HEK293 (cell line): Measurements from ENCODE around the gene CPN2.

ENCODE experiments used
- CTCF ChIA-PET: fragments of 350-600 bp; formaldehyde crosslinking; extraction: SDS; loops from one replicate; lab custom pipeline; 2021; ENCODE audit warnings: antibody characterized with exemption; lab: Yijun Ruan, JAX
- POLR2A ChIA-PET: fragments of 300-600 bp; formaldehyde crosslinking; extraction: SDS; loops from one replicate; lab custom pipeline; 2020; ENCODE audit warnings: antibody characterized with exemption, inconsistent platforms; lab: Yijun Ruan, JAX
- H3K27ac ChIP-seq: fragments of 200-500 bp; sonication (Bioruptor generic); 2 replicates; pipeline ENCODE4 v1.5.1; 2014; ENCODE audit warnings: low read depth, low read length, control low read depth, inconsistent platforms; ENCODE audit errors: extremely low read depth
- H3K36me3 ChIP-seq, 2 experiments: fragments of 200-500 bp in 1 of 2; sonication (Bioruptor generic) in 1 of 2; 1 replicate in 1 of 2; 2 replicates in 1 of 2; pipeline ENCODE4 v1.5.1; 2014 to 2017; ENCODE audit warnings: inconsistent platforms in 2 of 2, low read length in 2 of 2; ENCODE audit not compliant: control insufficient read depth in 2 of 2, insufficient read depth in 1 of 2
- H3K4me1 ChIP-seq: fragments of 200-500 bp; sonication (Bioruptor generic); 2 replicates; pipeline ENCODE4 v1.5.1; 2014; ENCODE audit warnings: mild to moderate bottlenecking, low read length, inconsistent platforms; ENCODE audit not compliant: control insufficient read depth, insufficient read depth
- H3K4me3 ChIP-seq: 2 replicates; pipeline ENCODE4 v1.5.1; 2011; ENCODE audit warnings: low read depth, mild to moderate bottlenecking, control low read depth, low read length, moderate library complexity
- H3K9me3 ChIP-seq: fragments of 200-500 bp; sonication (Bioruptor generic); 2 replicates; pipeline ENCODE4 v1.5.1; 2014; ENCODE audit warnings: low read depth, low read length, inconsistent platforms; ENCODE audit not compliant: control insufficient read depth, insufficient read depth
- BCL11A ChIP-seq: fragments of 450-650 bp; formaldehyde crosslinking; IDR thresholded peaks from 2 replicates; pipeline ENCODE4 v1.5.1; 2016; ENCODE audit warnings: low read depth, missing biosample characterization, missing genetic modification characterization
- EGR2 ChIP-seq: fragments of 450-650 bp; formaldehyde crosslinking; IDR thresholded peaks from 2 replicates; pipeline ENCODE4 v1.5.1; 2016; ENCODE audit warnings: low read depth, missing biosample characterization, missing genetic modification characterization
- KLF10 ChIP-seq: fragments of 450-650 bp; IDR thresholded peaks from 2 replicates; pipeline ENCODE4 v1.5.1; 2018; ENCODE audit warnings: missing biosample characterization, mild to moderate bottlenecking, missing genetic modification characterization
- PBX3 ChIP-seq: sonication (generic); formaldehyde crosslinking; IDR thresholded peaks from 2 replicates; pipeline ENCODE4 v1.8.1; 2022; ENCODE audit warnings: mild to moderate bottlenecking, moderate library complexity, missing genetic modification reagents
- REST ChIP-seq: fragments of 450-650 bp; formaldehyde crosslinking; IDR thresholded peaks from 2 replicates; pipeline ENCODE4 v1.5.1; 2016; ENCODE audit warnings: missing biosample characterization, missing genetic modification characterization
- SP3 ChIP-seq: fragments of 450-650 bp; formaldehyde crosslinking; IDR thresholded peaks from 2 replicates; pipeline ENCODE4 v1.5.1; 2016; ENCODE audit warnings: missing biosample characterization, missing genetic modification characterization
- YY2 ChIP-seq: fragments of 450-650 bp; formaldehyde crosslinking; IDR thresholded peaks from 2 replicates; pipeline ENCODE4 v1.5.1; 2016; ENCODE audit warnings: missing biosample characterization, missing genetic modification characterization
- ZEB2 ChIP-seq: fragments of 450-650 bp; formaldehyde crosslinking; IDR thresholded peaks from 2 replicates; pipeline ENCODE4 v1.5.1; 2016; ENCODE audit warnings: missing biosample characterization, missing genetic modification characterization
- ZFHX2 ChIP-seq: fragments of 450-650 bp; formaldehyde crosslinking; conservative IDR thresholded peaks from 2 replicates; pipeline ENCODE4 v1.5.1; 2016; ENCODE audit warnings: missing biosample characterization, missing genetic modification characterization
- ZNF202 ChIP-seq: fragments of 450-650 bp; formaldehyde crosslinking; IDR thresholded peaks from 2 replicates; pipeline ENCODE4 v1.5.1; 2016; ENCODE audit warnings: missing biosample characterization, missing genetic modification characterization, borderline replicate concordance
- ZNF324 ChIP-seq: fragments of 450-650 bp; formaldehyde crosslinking; IDR thresholded peaks from 2 replicates; pipeline ENCODE4 v1.5.1; 2016; ENCODE audit warnings: missing biosample characterization, missing genetic modification characterization
- ZNF37A ChIP-seq: fragments of 450-650 bp; IDR thresholded peaks from 2 replicates; pipeline ENCODE4 v1.5.1; 2018; ENCODE audit warnings: missing biosample characterization, missing genetic modification characterization
- ZNF473 ChIP-seq: fragments of 450-650 bp; formaldehyde crosslinking; IDR thresholded peaks from 2 replicates; pipeline ENCODE4 v1.5.1; 2017; ENCODE audit warnings: missing biosample characterization, missing genetic modification characterization
- ZNF548 ChIP-seq: fragments of 450-650 bp; formaldehyde crosslinking; IDR thresholded peaks from 2 replicates; pipeline ENCODE4 v1.5.1; 2016; ENCODE audit warnings: missing biosample characterization, missing genetic modification characterization
- ZNF580 ChIP-seq: fragments of 450-650 bp; formaldehyde crosslinking; IDR thresholded peaks from 2 replicates; pipeline ENCODE4 v1.5.1; 2016; ENCODE audit warnings: missing biosample characterization, missing genetic modification characterization
- ZSCAN16 ChIP-seq: fragments of 450-650 bp; formaldehyde crosslinking; IDR thresholded peaks from 2 replicates; pipeline ENCODE4 v1.5.1; 2016; ENCODE audit warnings: missing biosample characterization, missing genetic modification characterization
- TF ChIP-seq, protein P1 (sequence below): fragments of 450-650 bp; formaldehyde crosslinking; IDR thresholded peaks from 2 replicates; pipeline ENCODE4 v1.5.1; 2016; ENCODE audit warnings: missing biosample characterization, missing genetic modification characterization, borderline replicate concordance
- TF ChIP-seq, protein P2 (sequence below): fragments of 450-650 bp; formaldehyde crosslinking; IDR thresholded peaks from 2 replicates; pipeline ENCODE4 v1.5.1; 2016; ENCODE audit warnings: missing biosample characterization, missing genetic modification characterization, low read depth
- TF ChIP-seq, protein P3 (sequence below): fragments of 450-650 bp; formaldehyde crosslinking; IDR thresholded peaks from 2 replicates; pipeline ENCODE4 v1.5.1; 2016; ENCODE audit warnings: missing biosample characterization, missing genetic modification characterization

Gene CPN2

DNA sequence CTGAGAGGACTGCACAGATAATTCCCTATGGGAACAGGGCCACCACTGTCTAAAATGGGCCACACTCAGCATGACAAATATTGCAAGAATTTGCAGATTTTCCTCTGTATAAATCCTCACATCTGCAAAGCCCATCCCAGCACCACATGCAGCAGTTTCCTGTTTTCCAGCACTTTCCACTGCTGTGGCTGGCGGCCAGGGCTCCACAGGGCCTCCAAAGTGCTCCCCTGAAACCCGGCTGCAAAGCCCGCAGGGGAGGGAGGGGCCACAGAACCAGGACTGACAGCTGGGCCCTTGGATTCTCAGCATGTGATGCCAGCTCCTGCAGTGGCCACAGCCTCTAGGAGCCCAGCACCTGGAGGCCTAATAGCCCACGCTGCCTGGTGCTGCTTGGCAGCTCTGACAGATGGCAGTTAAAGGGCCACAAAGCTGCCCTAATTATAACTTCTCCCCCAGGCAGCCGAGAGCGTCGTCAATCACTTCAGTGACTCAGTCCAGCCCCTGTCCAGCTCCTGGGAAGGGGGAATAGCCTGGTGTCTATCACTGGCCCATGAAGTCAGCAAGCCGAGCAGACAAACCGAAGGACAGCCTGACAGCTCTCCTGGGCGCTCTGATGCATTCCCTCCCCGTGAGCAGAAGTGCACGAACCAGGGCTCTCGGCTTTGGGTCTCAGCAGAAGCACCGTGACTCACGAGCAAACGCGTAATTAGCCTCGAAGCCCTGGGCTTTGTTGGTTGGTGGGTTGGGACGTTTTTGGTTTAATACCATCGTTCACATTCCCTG lies 13.7 kb upstream of the CPN2 start (continued):
- TF ChIP-seq BCL11A (tag by site-specific recombination) = no peak

- no peaks in the 10 kb centered on the region for H3K9me3 ChIP-seq
- CTCF ChIA-PET = interaction anchor here (0.8 kb wide), 1 partner anchor 21 kb away, joined by 3 read pairs; no protein-coding TSS in a partner anchor
- no peaks in the 10 kb centered on the region for H3K36me3 ChIP-seq
- H3K4me3 ChIP-seq = no peak overlapping the region
- H3K27ac ChIP-seq = no peak overlapping the region
- no peaks in the 10 kb centered on the region for H3K4me1 ChIP-seq
- POLR2A ChIA-PET = no interaction called here
- TF ChIP-seq, protein P1, sequence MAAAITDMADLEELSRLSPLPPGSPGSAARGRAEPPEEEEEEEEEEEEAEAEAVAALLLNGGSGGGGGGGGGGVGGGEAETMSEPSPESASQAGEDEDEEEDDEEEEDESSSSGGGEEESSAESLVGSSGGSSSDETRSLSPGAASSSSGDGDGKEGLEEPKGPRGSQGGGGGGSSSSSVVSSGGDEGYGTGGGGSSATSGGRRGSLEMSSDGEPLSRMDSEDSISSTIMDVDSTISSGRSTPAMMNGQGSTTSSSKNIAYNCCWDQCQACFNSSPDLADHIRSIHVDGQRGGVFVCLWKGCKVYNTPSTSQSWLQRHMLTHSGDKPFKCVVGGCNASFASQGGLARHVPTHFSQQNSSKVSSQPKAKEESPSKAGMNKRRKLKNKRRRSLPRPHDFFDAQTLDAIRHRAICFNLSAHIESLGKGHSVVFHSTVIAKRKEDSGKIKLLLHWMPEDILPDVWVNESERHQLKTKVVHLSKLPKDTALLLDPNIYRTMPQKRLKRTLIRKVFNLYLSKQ (tag by site-specific recombination) = no peak
- TF ChIP-seq ZNF580 (tag by site-specific recombination) (no peak), ZNF324 (tag by site-specific recombination) (no peak), ZFHX2 (tag by site-specific recombination) (no peak), ZEB2 (tag by site-specific recombination) (no peak), EGR2 (tag by site-specific recombination) (no peak), ZSCAN16 (tag by site-specific recombination) (no peak), KLF10 (tag by site-specific recombination) (no peak), ZNF548 (tag by site-specific recombination) (no peak), SP3 (tag by site-specific recombination) (no peak), REST (no peak), ZNF202 (tag by site-specific recombination) (no peak)
- TF ChIP-seq, protein P2, sequence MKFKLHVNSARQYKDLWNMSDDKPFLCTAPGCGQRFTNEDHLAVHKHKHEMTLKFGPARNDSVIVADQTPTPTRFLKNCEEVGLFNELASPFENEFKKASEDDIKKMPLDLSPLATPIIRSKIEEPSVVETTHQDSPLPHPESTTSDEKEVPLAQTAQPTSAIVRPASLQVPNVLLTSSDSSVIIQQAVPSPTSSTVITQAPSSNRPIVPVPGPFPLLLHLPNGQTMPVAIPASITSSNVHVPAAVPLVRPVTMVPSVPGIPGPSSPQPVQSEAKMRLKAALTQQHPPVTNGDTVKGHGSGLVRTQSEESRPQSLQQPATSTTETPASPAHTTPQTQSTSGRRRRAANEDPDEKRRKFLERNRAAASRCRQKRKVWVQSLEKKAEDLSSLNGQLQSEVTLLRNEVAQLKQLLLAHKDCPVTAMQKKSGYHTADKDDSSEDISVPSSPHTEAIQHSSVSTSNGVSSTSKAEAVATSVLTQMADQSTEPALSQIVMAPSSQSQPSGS (tag by site-specific recombination) = no peak
Measured at GRCh38 chr3:194364314-194364651, 13.2 kb upstream of the CPN2 start.

DNA sequence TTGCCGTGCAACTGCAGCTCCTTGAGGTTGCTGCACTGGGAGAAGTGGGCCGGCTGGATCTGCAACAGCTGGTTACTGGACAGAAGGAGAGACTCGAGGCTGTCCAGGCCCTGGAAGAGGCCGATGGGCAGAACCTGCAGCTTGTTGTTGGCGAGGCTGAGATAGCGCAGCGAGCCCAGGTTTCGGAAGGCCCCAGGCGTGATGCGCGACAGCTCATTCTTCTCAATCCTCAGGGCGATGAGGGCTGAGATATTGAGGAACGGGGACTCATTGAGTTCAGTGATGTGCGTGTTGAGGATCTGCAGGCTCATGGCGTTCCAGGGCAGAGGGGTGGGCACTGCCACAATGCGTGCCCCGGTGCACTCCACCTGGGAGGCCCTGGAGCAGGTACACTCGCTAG lies 9.4 kb upstream of the CPN2 start:
- H3K4me3 ChIP-seq = no peak overlapping the region
- no peaks in the 10 kb centered on the region for H3K4me1 ChIP-seq
- ChIA-PET POLR2A (no interaction called here), CTCF (interaction anchor here (1.0 kb wide), 1 partner anchor 17 kb away, joined by 3 read pairs; no protein-coding TSS in a partner anchor)
- H3K36me3 ChIP-seq = no peaks in the 10 kb centered on the region
- no peak overlapping the region for H3K27ac ChIP-seq
- no peaks in the 10 kb centered on the region for H3K9me3 ChIP-seq
- TF ChIP-seq YY2 (tag by site-specific recombination) (no peak), PBX3 (CRISPR knock-in tag) (no peak), ZNF324 (tag by site-specific recombination) (no peak), ZNF37A (tag by site-specific recombination) (no peak), ZNF473 (tag by site-specific recombination) (no peak)
- TF ChIP-seq, protein P3, sequence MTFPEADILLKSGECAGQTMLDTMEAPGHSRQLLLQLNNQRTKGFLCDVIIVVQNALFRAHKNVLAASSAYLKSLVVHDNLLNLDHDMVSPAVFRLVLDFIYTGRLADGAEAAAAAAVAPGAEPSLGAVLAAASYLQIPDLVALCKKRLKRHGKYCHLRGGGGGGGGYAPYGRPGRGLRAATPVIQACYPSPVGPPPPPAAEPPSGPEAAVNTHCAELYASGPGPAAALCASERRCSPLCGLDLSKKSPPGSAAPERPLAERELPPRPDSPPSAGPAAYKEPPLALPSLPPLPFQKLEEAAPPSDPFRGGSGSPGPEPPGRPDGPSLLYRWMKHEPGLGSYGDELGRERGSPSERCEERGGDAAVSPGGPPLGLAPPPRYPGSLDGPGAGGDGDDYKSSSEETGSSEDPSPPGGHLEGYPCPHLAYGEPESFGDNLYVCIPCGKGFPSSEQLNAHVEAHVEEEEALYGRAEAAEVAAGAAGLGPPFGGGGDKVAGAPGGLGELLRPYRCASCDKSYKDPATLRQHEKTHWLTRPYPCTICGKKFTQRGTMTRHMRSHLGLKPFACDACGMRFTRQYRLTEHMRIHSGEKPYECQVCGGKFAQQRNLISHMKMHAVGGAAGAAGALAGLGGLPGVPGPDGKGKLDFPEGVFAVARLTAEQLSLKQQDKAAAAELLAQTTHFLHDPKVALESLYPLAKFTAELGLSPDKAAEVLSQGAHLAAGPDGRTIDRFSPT (tag by site-specific recombination) = no peak
